ENCODE data around the gene TNPO2. TPM values are rescaled to one million over a fixed set of nuclear protein-coding genes. Genes with fewer than 3 reads are reported as not detected.
A peak's percentile ranks its signal among the peaks of the same experiment; 100 is the strongest.

TNPO2 gene
- total RNA-seq, 1 donor from 2014 or later = 76.3 TPM

GRCh38 chr19:12750851-12751250 lies 27.1 kb upstream of the TNPO2 start:
- H2AFZ ChIP-seq (ENCODE audit: low read depth, low read length) = no peak overlapping the region
- no peaks in the 10 kb centered on the region for H3K79me2 ChIP-seq (ENCODE audit: insufficient read depth, low read length)
- H3K4me3 Mint-ChIP-seq (ENCODE audit: unreplicated experiment) = no peak overlapping the region
- peaks cover 10% of the 10 kb centered on the region for H3K9me3 ChIP-seq (ENCODE audit: insufficient read depth, low read depth, low read length)
- peaks cover 4% of the 10 kb centered on the region for H3K9me3 Mint-ChIP-seq (ENCODE audit: unreplicated experiment)
- H3K4me2 ChIP-seq (ENCODE audit: low read length) = no peak overlapping the region
- H3K27ac Mint-ChIP-seq (ENCODE audit: unreplicated experiment) = no peak overlapping the region
- no peak overlapping the region for H3K9ac ChIP-seq (ENCODE audit: low read length)
- no peak overlapping the region for H3K4me3 ChIP-seq (ENCODE audit: insufficient read depth, low read depth, low read length)
- peaks cover 9% of the 10 kb centered on the region for H3K36me3 ChIP-seq (ENCODE audit: insufficient read depth, low read length)
- peak; percentile 37 for DNase-seq (ENCODE audit: low read depth)
- TF ChIP-seq, protein P1, sequence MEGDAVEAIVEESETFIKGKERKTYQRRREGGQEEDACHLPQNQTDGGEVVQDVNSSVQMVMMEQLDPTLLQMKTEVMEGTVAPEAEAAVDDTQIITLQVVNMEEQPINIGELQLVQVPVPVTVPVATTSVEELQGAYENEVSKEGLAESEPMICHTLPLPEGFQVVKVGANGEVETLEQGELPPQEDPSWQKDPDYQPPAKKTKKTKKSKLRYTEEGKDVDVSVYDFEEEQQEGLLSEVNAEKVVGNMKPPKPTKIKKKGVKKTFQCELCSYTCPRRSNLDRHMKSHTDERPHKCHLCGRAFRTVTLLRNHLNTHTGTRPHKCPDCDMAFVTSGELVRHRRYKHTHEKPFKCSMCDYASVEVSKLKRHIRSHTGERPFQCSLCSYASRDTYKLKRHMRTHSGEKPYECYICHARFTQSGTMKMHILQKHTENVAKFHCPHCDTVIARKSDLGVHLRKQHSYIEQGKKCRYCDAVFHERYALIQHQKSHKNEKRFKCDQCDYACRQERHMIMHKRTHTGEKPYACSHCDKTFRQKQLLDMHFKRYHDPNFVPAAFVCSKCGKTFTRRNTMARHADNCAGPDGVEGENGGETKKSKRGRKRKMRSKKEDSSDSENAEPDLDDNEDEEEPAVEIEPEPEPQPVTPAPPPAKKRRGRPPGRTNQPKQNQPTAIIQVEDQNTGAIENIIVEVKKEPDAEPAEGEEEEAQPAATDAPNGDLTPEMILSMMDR (IDR thresholded peaks at IDR 0.05; ENCODE audit: insufficient read depth, low read depth, low read length) = no peak
- no peak for TF ChIP-seq EZH2 (IDR thresholded peaks at IDR 0.05; ENCODE audit: insufficient read depth, low read length)
- H3K27me3 Mint-ChIP-seq (ENCODE audit: low read depth, unreplicated experiment) = peaks cover 39% of the 10 kb centered on the region
- no peak overlapping the region for H3K27ac ChIP-seq (ENCODE audit: low read depth, low read length)
- peaks cover 12% of the 10 kb centered on the region for H3K36me3 Mint-ChIP-seq (ENCODE audit: low read depth, unreplicated experiment)
- H4K20me1 ChIP-seq (ENCODE audit: insufficient read depth, low read length) = no peaks in the 10 kb centered on the region
- H3K4me1 Mint-ChIP-seq (ENCODE audit: low read depth, unreplicated experiment) = no peaks in the 10 kb centered on the region
- no peak for FAIRE-seq
- peaks cover 8% of the 10 kb centered on the region for H3K27me3 ChIP-seq (ENCODE audit: insufficient read depth, low read length)
- no peaks in the 10 kb centered on the region for H3K4me1 ChIP-seq (ENCODE audit: insufficient read depth, low read length)

DNA sequence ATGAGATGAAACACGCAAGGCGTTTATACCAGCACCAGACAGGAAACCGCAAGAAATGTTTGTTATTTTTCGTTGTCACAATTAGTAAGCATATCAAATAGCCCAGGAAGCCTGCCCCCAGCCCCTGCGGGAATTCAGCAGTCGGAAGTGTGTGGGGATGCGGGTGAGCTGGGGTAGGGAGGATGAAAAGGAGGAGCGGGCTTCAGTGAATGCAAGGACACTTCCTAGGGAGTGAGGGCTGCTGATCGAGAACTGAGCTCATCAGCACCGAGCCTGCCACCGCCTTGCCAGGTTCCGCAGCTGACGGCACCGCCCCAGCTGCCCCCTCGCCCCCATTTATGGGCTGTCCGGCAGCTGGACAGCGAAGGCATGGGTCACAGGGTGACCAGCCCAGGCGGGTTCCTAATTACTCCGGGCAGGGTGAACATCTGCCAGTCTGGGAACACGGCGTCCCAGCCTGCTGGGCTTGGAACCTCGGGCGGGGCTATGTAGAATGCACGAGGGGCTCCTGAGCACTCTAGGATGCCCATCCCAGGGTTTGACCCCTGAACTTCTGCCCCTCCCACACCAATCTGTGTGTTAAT lies 26.3 kb upstream of the TNPO2 start:
- H3K9me3 ChIP-seq (ENCODE audit: insufficient read depth, low read depth, low read length) = peaks cover 10% of the 10 kb centered on the region
- DNase-seq (ENCODE audit: low read depth) = peak; percentile 38
- Mint-ChIP-seq H3K4me1 (ENCODE audit: low read depth, unreplicated experiment) (peaks cover 3% of the 10 kb centered on the region), H3K4me3 (ENCODE audit: unreplicated experiment) (no peak overlapping the region), H3K27me3 (ENCODE audit: low read depth, unreplicated experiment) (peaks cover 37% of the 10 kb centered on the region), H3K36me3 (ENCODE audit: low read depth, unreplicated experiment) (peaks cover 14% of the 10 kb centered on the region), H3K9me3 (ENCODE audit: unreplicated experiment) (peaks cover 4% of the 10 kb centered on the region), H3K27ac (ENCODE audit: unreplicated experiment) (peak overlapping the region; percentile 15)
- TF ChIP-seq, protein P1 (IDR thresholded peaks at IDR 0.05; ENCODE audit: insufficient read depth, low read depth, low read length) = no peak
- no peak for TF ChIP-seq EZH2 (IDR thresholded peaks at IDR 0.05; ENCODE audit: insufficient read depth, low read length)
- no peaks in the 10 kb centered on the region for H3K4me1 ChIP-seq (ENCODE audit: insufficient read depth, low read length)
- no peaks in the 10 kb centered on the region for H3K79me2 ChIP-seq (ENCODE audit: insufficient read depth, low read length)
- no peak overlapping the region for H3K4me3 ChIP-seq (ENCODE audit: insufficient read depth, low read depth, low read length)
- H3K4me2 ChIP-seq (ENCODE audit: low read length) = peak overlapping the region; percentile 47
- FAIRE-seq = no peak
- H3K36me3 ChIP-seq (ENCODE audit: insufficient read depth, low read length) = peaks cover 9% of the 10 kb centered on the region
- H3K27ac ChIP-seq (ENCODE audit: low read depth, low read length) = no peak overlapping the region
- H2AFZ ChIP-seq (ENCODE audit: low read depth, low read length) = no peak overlapping the region
- no peak overlapping the region for H3K9ac ChIP-seq (ENCODE audit: low read length)
- H3K27me3 ChIP-seq (ENCODE audit: insufficient read depth, low read length) = peaks cover 8% of the 10 kb centered on the region
- peaks cover 3% of the 10 kb centered on the region for H4K20me1 ChIP-seq (ENCODE audit: insufficient read depth, low read length)

DNA sequence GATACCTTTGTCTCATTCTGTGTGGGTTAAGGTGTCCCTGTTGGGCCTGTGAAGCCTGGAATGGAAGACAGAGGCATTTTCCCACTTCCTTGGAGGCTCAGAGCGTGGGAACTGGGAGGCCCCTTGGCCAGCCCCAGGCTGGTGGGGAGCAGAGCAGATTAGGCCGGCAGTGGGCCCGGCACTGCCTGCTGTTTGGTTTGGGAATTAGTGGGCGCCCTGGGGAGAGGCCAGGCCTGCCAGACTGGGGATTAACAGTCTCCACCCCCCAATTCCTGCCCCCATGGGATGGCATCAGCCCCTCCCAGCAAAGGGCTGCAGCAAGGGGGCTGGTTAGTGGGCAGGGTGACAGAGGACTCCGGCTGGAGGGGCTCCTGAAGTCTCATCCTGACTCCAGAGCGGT lies 24.8 kb upstream of the TNPO2 start:
- H3K36me3 ChIP-seq (ENCODE audit: insufficient read depth, low read length) = peaks cover 9% of the 10 kb centered on the region
- Mint-ChIP-seq H3K4me1 (ENCODE audit: low read depth, unreplicated experiment) (peaks cover 7% of the 10 kb centered on the region), H3K9me3 (ENCODE audit: unreplicated experiment) (peaks cover 4% of the 10 kb centered on the region), H3K27ac (ENCODE audit: unreplicated experiment) (peak overlapping the region; percentile 78), H3K4me3 (ENCODE audit: unreplicated experiment) (no peak overlapping the region), H3K36me3 (ENCODE audit: low read depth, unreplicated experiment) (peaks cover 16% of the 10 kb centered on the region), H3K27me3 (ENCODE audit: low read depth, unreplicated experiment) (peaks cover 31% of the 10 kb centered on the region)
- H2AFZ ChIP-seq (ENCODE audit: low read depth, low read length) = no peak overlapping the region
- no peak overlapping the region for H3K9ac ChIP-seq (ENCODE audit: low read length)
- H4K20me1 ChIP-seq (ENCODE audit: insufficient read depth, low read length) = peaks cover 10% of the 10 kb centered on the region
- no peak overlapping the region for H3K4me3 ChIP-seq (ENCODE audit: insufficient read depth, low read depth, low read length)
- FAIRE-seq (no peak), DNase-seq (ENCODE audit: low read depth) (no peak)
- TF ChIP-seq, protein P1 (IDR thresholded peaks at IDR 0.05; ENCODE audit: insufficient read depth, low read depth, low read length) = no peak
- TF ChIP-seq EZH2 (IDR thresholded peaks at IDR 0.05; ENCODE audit: insufficient read depth, low read length) = no peak
- H3K4me1 ChIP-seq (ENCODE audit: insufficient read depth, low read length) = no peaks in the 10 kb centered on the region
- no peaks in the 10 kb centered on the region for H3K79me2 ChIP-seq (ENCODE audit: insufficient read depth, low read length)
- H3K27ac ChIP-seq (ENCODE audit: low read depth, low read length) = no peak overlapping the region
- peaks cover 10% of the 10 kb centered on the region for H3K9me3 ChIP-seq (ENCODE audit: insufficient read depth, low read depth, low read length)
- peaks cover 8% of the 10 kb centered on the region for H3K27me3 ChIP-seq (ENCODE audit: insufficient read depth, low read length)
- H3K4me2 ChIP-seq (ENCODE audit: low read length) = no peak overlapping the region

Measured in astrocyte (in vitro differentiated cells and primary cell).